HG03039 (cell line): ENCODE measurements around the gene ENOPH1.
A peak's percentile ranks its signal among the peaks of the same experiment; 100 is the strongest.
"Not testable (repeated sequence)": the region's sequence is repeated elsewhere in the genome, so short reads cannot be mapped to it uniquely, and the experiment has no call there.

Experiments used
- ATAC-seq: cut with Tn5 transposase; IDR thresholded peaks from one replicate; pipeline ENCODE4 v1.9.1; 2021; ENCODE audit warnings: mild to moderate bottlenecking, moderate library complexity; ENCODE audit not compliant: unreplicated experiment

The ENOPH1 gene

GRCh38 chr4:82430193-82430963 is at the start of gene ENOPH1, which contains the start of gene HNRNPDL:
TSS of gene ENOPH1 (plus strand) at chr4:82430590. CDS start at chr4:82430830, 240 bp downstream.
TSS of gene HNRNPDL (minus strand) at chr4:82430462. CDS start at chr4:82429690, 772 bp downstream.
- peak; percentile 68 for ATAC-seq

- no peak for ATAC-seq
These were observed 49.6 kb upstream of the ENOPH1 start for GRCh38 chr4:82380831-82381230.

GRCh38 chr4:82381235-82381634 is 49.2 kb upstream of the ENOPH1 start:
- no peak for ATAC-seq

- no peak for ATAC-seq
These were observed 48.6 kb upstream of the ENOPH1 start for GRCh38 chr4:82381661-82382296.

GRCh38 chr4:82382751-82383150 is 47.6 kb upstream of the ENOPH1 start:
- no peak for ATAC-seq

GRCh38 chr4:82386312-82386711 is 44.1 kb upstream of the ENOPH1 start:
- ATAC-seq = not testable (repeated sequence)

GRCh38 chr4:82388405-82388804 is 42.0 kb upstream of the ENOPH1 start:
- ATAC-seq = no peak

- ATAC-seq = not testable (repeated sequence)
These were observed 40.3 kb upstream of the ENOPH1 start for GRCh38 chr4:82390061-82390460.

- ATAC-seq = no peak
These were observed 35.5 kb upstream of the ENOPH1 start for GRCh38 chr4:82394896-82395295.

GRCh38 chr4:82397527-82397926 is 32.9 kb upstream of the ENOPH1 start:
- no peak for ATAC-seq

- ATAC-seq = no peak
These were observed 32.1 kb upstream of the ENOPH1 start for GRCh38 chr4:82398263-82398662.

- no peak for ATAC-seq
These were observed 28.8 kb upstream of the ENOPH1 start for GRCh38 chr4:82401600-82401999.

GRCh38 chr4:82402196-82402775 is 28.1 kb upstream of the ENOPH1 start:
- no peak for ATAC-seq

GRCh38 chr4:82403725-82404124 is 26.7 kb upstream of the ENOPH1 start:
- no peak for ATAC-seq

- not testable (repeated sequence) for ATAC-seq
These were observed 15.3 kb upstream of the ENOPH1 start for GRCh38 chr4:82415061-82415460.

GRCh38 chr4:82415922-82416365 is 14.4 kb upstream of the ENOPH1 start:
- no peak for ATAC-seq

- ATAC-seq = no peak
These were observed 10.9 kb upstream of the ENOPH1 start for GRCh38 chr4:82419451-82419850.

GRCh38 chr4:82421796-82422560 is 8.4 kb upstream of the ENOPH1 start:
- ATAC-seq = no peak

GRCh38 chr4:82422616-82423015 is 7.8 kb upstream of the ENOPH1 start:
- ATAC-seq = no peak

GRCh38 chr4:82423245-82424054 is 6.9 kb upstream of the ENOPH1 start:
- no peak for ATAC-seq
